Natural killer cell (primary cell): ENCODE data around the gene ZBTB40. TPM values are rescaled to one million over a fixed set of nuclear protein-coding genes. Genes with fewer than 3 reads are reported as not detected.

Experiments used
- ATAC-seq, 3 donors: fragments of 150-1000 bp in 2 of 3; fragments of 200-7000 bp in 1 of 3; cut with Tn5 transposase; 1 replicate in 1 of 3; 2 replicates in 2 of 3; pipeline ENCODE4 v1.10.0; 2021; ENCODE audit warnings: mild to moderate bottlenecking in 2 of 3, moderate library complexity in 2 of 3
- DNase-seq, 2 donors: peaks; one replicate each; pipeline versions ENCODE4 v3.0.0 to v3.0.0-alpha.2; 2013 to 2021; ENCODE audit warnings: mixed read lengths in 1 of 2
- H3K27ac ChIP-seq: one replicate; pipeline ENCODE4 v1.5.1; 2013; ENCODE audit warnings: mild to moderate bottlenecking, low read length
- H3K27me3 ChIP-seq: one replicate; pipeline ENCODE4 v1.6.1; 2013; ENCODE audit warnings: low read length; ENCODE audit not compliant: control insufficient read depth, insufficient read depth
- H3K36me3 ChIP-seq: one replicate; pipeline ENCODE4 v1.6.1; 2013; ENCODE audit warnings: low read length; ENCODE audit not compliant: control insufficient read depth, insufficient read depth
- H3K4me1 ChIP-seq: one replicate; pipeline ENCODE4 v1.6.1; 2013; ENCODE audit warnings: low read length; ENCODE audit not compliant: control insufficient read depth, insufficient read depth
- H3K4me3 ChIP-seq: one replicate; pipeline ENCODE4 v1.5.1; 2013; ENCODE audit warnings: low read length
- H3K9me3 ChIP-seq: one replicate; pipeline ENCODE4 v1.6.1; 2013; ENCODE audit warnings: low read length; ENCODE audit not compliant: control insufficient read depth, insufficient read depth
- H3K27ac Mint-ChIP-seq, 2 donors: one replicate each; pipeline ENCODE4 v1.8.0; 2022; ENCODE audit warnings: mild to moderate bottlenecking in 2 of 2, mixed read lengths in 2 of 2, moderate library complexity in 1 of 2
- H3K27me3 Mint-ChIP-seq, 2 donors: one replicate each; pipeline ENCODE4 v1.8.0; 2022; ENCODE audit warnings: low read depth in 2 of 2, mixed read lengths in 2 of 2
- H3K36me3 Mint-ChIP-seq: one replicate; pipeline ENCODE4 v1.8.0; 2022; ENCODE audit warnings: mixed read lengths
- H3K4me1 Mint-ChIP-seq, 2 donors: one replicate each; pipeline ENCODE4 v1.8.0; 2022; ENCODE audit warnings: mixed read lengths in 2 of 2
- H3K4me3 Mint-ChIP-seq: one replicate; pipeline ENCODE4 v1.8.0; 2022; ENCODE audit warnings: mild to moderate bottlenecking, moderate library complexity, mixed read lengths
- H3K9me3 Mint-ChIP-seq, 2 donors: one replicate each; pipeline ENCODE4 v1.8.0; 2022; ENCODE audit warnings: mixed read lengths in 2 of 2
- CTCF ChIP-seq: fragments of 200-600 bp; IDR thresholded peaks from one replicate; pipeline ENCODE4 v1.8.0; 2022; ENCODE audit warnings: antibody characterized with exemption
- WGBS: methylation state at CpG from one replicate; pipeline ENCODE4 v1.1.7; 2013; ENCODE audit warnings: missing lambda C conversion rate; ENCODE audit not compliant: insufficient coverage; 5-methylcytosine and 5-hydroxymethylcytosine counted together
- intact Hi-C: fragments of 100-400 bp; cut with micrococcal nuclease; formaldehyde crosslinking; loops from one replicate; pipeline ENCODE4 v1.14.2; 2022
- total RNA-seq, 4 donors: library from RNA; stranded (reverse); fragments of 120-200 nt in 1 of 4; gene quantifications; one replicate each; pipeline versions ENCODE4 v1.2.3 to v1.2.4, GENCODE V29; 2013 to 2022

ZBTB40 gene
- total RNA-seq, 3 donors from 2014 or later (not counting 1 experiment from before 2014, with no cell fraction given), result 32.9 to 37.6 (median 36.7) TPM

- peaks cover 7 to 17% of the 10 kb centered on the region in 2 donors for H3K27me3 Mint-ChIP-seq
- H3K4me3 Mint-ChIP-seq, result no peak overlapping the region
- TF ChIP-seq CTCF, result no peak
- H3K36me3 ChIP-seq, result no peaks in the 10 kb centered on the region
- no peaks in the 10 kb centered on the region for H3K4me1 Mint-ChIP-seq
- no peak overlapping the region for H3K27ac Mint-ChIP-seq
- H3K27ac ChIP-seq, result no peak overlapping the region
- 68% methylated on average over 6 of the region's 6 CpGs for WGBS
- no peaks in the 10 kb centered on the region for H3K9me3 ChIP-seq
- H3K4me1 ChIP-seq, result no peaks in the 10 kb centered on the region
- no peaks in the 10 kb centered on the region for H3K9me3 Mint-ChIP-seq
- no peaks in the 10 kb centered on the region for H3K36me3 Mint-ChIP-seq
- ATAC-seq, result no peak
- H3K4me3 ChIP-seq, result no peak overlapping the region
- DNase-seq, result no peak
- intact Hi-C loops, result no loop called here
- H3K27me3 ChIP-seq, result no peaks in the 10 kb centered on the region
Measured at GRCh38 chr1:22547186-22547817, 95.7 kb downstream of the ZBTB40 start.

- H3K36me3 Mint-ChIP-seq, result no peaks in the 10 kb centered on the region
- WGBS, result 15% methylated on average over 11 of the region's 12 CpGs
- Histone ChIP-seq H3K4me3 (no peak overlapping the region), H3K36me3 (no peaks in the 10 kb centered on the region), H3K27me3 (no peaks in the 10 kb centered on the region), H3K9me3 (no peaks in the 10 kb centered on the region), H3K4me1 (no peaks in the 10 kb centered on the region), H3K27ac (no peak overlapping the region)
- DNase-seq (no peak), ATAC-seq (no peak)
- TF ChIP-seq CTCF, result no peak
- intact Hi-C loops, result no loop called here
- H3K4me3 Mint-ChIP-seq, result no peak overlapping the region
- no peaks in the 10 kb centered on the region for H3K4me1 Mint-ChIP-seq
- H3K9me3 Mint-ChIP-seq, result no peaks in the 10 kb centered on the region
- H3K27me3 Mint-ChIP-seq, result peaks cover 7 to 20% of the 10 kb centered on the region in 2 donors
- no peak overlapping the region for H3K27ac Mint-ChIP-seq
Measured at GRCh38 chr1:22547818-22548462, 96.3 kb downstream of the ZBTB40 start.

DNA sequence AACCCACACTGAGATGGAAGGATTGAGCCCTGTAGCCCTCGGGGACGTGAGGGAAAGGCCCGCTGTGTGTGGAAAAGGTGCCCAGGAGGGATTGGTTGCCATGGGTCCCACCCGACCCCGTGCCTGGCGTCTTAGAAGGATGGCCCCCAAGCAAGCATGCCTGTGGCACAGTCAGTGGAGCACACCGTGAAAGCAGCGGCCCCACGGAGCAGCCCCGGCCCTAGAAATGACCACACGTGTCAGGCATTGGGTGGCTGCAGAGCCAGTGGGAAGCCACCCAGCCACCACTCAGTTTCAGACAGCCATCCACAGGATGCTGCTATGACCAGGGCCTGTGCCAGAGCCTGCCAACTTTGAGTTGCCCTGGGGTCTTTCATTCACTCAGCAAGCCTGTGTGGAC is 98.4 kb downstream of the ZBTB40 start:
- no peaks in the 10 kb centered on the region for H3K36me3 Mint-ChIP-seq
- H3K27me3 Mint-ChIP-seq, result peaks cover 7 to 25% of the 10 kb centered on the region in 2 donors
- H3K36me3 ChIP-seq, result no peaks in the 10 kb centered on the region
- 89% methylated on average over 11 of the region's 11 CpGs for WGBS
- no peaks in the 10 kb centered on the region for H3K9me3 Mint-ChIP-seq
- no peaks in the 10 kb centered on the region for H3K27me3 ChIP-seq
- DNase-seq, result no peak
- H3K27ac Mint-ChIP-seq, result no peak overlapping the region
- TF ChIP-seq CTCF, result no peak
- no peaks in the 10 kb centered on the region for H3K4me1 ChIP-seq
- peaks cover 0 to 3% of the 10 kb centered on the region in 2 donors for H3K4me1 Mint-ChIP-seq
- H3K27ac ChIP-seq, result no peak overlapping the region
- H3K4me3 ChIP-seq, result no peak overlapping the region
- no peaks in the 10 kb centered on the region for H3K9me3 ChIP-seq
- ATAC-seq, result no peak
- intact Hi-C loops, result no loop called here
- H3K4me3 Mint-ChIP-seq, result no peak overlapping the region
